GM12878 (cell line): Measurements from ENCODE around the gene USP54. TPM values are rescaled to one million over a fixed set of nuclear protein-coding genes. Genes with fewer than 3 reads are reported as not detected.
A peak's percentile ranks its signal among the peaks of the same experiment; 100 is the strongest.

ENCODE experiments used
- ATAC-seq: fragments of 200-7000 bp; cut with Tn5 transposase; 3 replicates; pipeline ENCODE4 v1.9.1; 2020; ENCODE audit warnings: mild to moderate bottlenecking, moderate library complexity
- BruUV-seq: library from RNA; stranded (reverse); fragments of 400-500 nt; replicated peaks from 2 replicates; lab custom pipeline; 2021; lab: Mats Ljungman, UMichigan
- CTCF ChIA-PET: fragments of 300-600 bp; sonication (Branson Sonifier 250); formaldehyde crosslinking; extraction: SDS; loops from one replicate; lab custom pipeline; 2021; ENCODE audit warnings: inconsistent platforms; lab: Yijun Ruan, JAX
- POLR2A ChIA-PET: fragments of 350-600 bp; formaldehyde crosslinking; extraction: SDS; loops from one replicate; lab custom pipeline; 2021; ENCODE audit warnings: inconsistent platforms; lab: Charles Lee
- RAD21 ChIA-PET: fragments of 300-600 bp; sonication (Branson Sonifier 250); formaldehyde crosslinking; loops from one replicate; lab custom pipeline; 2023; ENCODE audit warnings: antibody characterized with exemption; ENCODE audit not compliant: unreplicated experiment; lab: Charles Lee
- SMC1A ChIA-PET: fragments of 300-600 bp; sonication (Branson Sonifier 250); formaldehyde crosslinking; loops from one replicate; lab custom pipeline; 2023; ENCODE audit not compliant: unreplicated experiment, uncharacterized antibody; lab: Charles Lee
- DNase-seq: peaks from one replicate; pipeline ENCODE4 v3.0.0-alpha.2; 2011; ENCODE audit warnings: low read depth, low spot score
- FAIRE-seq: peaks from 3 replicates; lab custom pipeline; 2011; peaks lifted over from hg19 to GRCh38; lab: Jason Lieb, UNC
- H2AFZ ChIP-seq: 2 replicates; pipeline ENCODE4 v1.6.0; 2011; ENCODE audit warnings: low read depth, low read length, control low read depth; ENCODE audit not compliant: control insufficient read depth
- H3K27ac ChIP-seq: 2 replicates; pipeline ENCODE4 v1.5.1; 2011; ENCODE audit warnings: control low read depth; ENCODE audit not compliant: control insufficient read depth, insufficient read depth
- H3K27me3 ChIP-seq, 2 experiments: replicated peaks in 1 of 2; 2 replicates each; pipeline versions ENCODE4 v1.6.0 to v1.6.1; 2011; ENCODE audit warnings: low read length in 1 of 2; ENCODE audit not compliant: control insufficient read depth in 2 of 2, insufficient read depth in 2 of 2
- H3K36me3 ChIP-seq, 2 experiments: 2 replicates each; pipeline ENCODE4 v1.5.1; 2011; ENCODE audit warnings: low read length in 1 of 2; ENCODE audit not compliant: control insufficient read depth in 2 of 2, insufficient read depth in 2 of 2
- H3K4me1 ChIP-seq: 2 replicates; pipeline ENCODE4 v1.6.1; 2011; ENCODE audit warnings: mild to moderate bottlenecking, low read length, moderate library complexity, mixed read lengths; ENCODE audit not compliant: control insufficient read depth, insufficient read depth
- H3K4me2 ChIP-seq: 2 replicates; pipeline ENCODE4 v1.6.0; 2011; ENCODE audit warnings: control low read depth; ENCODE audit not compliant: control insufficient read depth, insufficient read depth
- H3K4me3 ChIP-seq: fragments of 200-600 bp; sonication (generic); 2 replicates; pipeline ENCODE4 v1.5.1; 2016
- H3K79me2 ChIP-seq: 2 replicates; pipeline ENCODE4 v1.6.0; 2011; ENCODE audit warnings: low read length; ENCODE audit not compliant: control insufficient read depth, insufficient read depth
- H3K9ac ChIP-seq: 2 replicates; pipeline ENCODE4 v1.8.0; 2011; ENCODE audit warnings: low read length, control low read depth, mixed read lengths; ENCODE audit not compliant: control insufficient read depth, insufficient read depth
- H3K9me3 ChIP-seq: replicated peaks from 3 replicates; pipeline ENCODE4 v1.5.1; 2011; ENCODE audit warnings: mild to moderate bottlenecking, low read length; ENCODE audit not compliant: control insufficient read depth, insufficient read depth
- H4K20me1 ChIP-seq: 2 replicates; pipeline ENCODE4 v1.6.0; 2011; ENCODE audit not compliant: control insufficient read depth, insufficient read depth
- IKZF2 ChIP-seq, 2 experiments: fragments of 450-650 bp; IDR thresholded peaks; 2 replicates each; pipeline ENCODE4 v1.6.1; 2017; ENCODE audit warnings: mild to moderate bottlenecking in 2 of 2, moderate library complexity in 2 of 2
- MYB ChIP-seq: fragments of 150-350 bp; IDR thresholded peaks from 2 replicates; pipeline ENCODE4 v1.6.1; 2014; ENCODE audit warnings: mild to moderate bottlenecking, low read depth, low read length, borderline replicate concordance
- SP1 ChIP-seq: IDR thresholded peaks from one replicate; pipeline ENCODE4 v1.6.1; 2011; ENCODE audit warnings: low read depth, low read length
- WGBS: methylation state at CpG from one replicate; pipeline ENCODE4 v1.1.6; 2016; ENCODE audit warnings: low lambda C conversion rate; ENCODE audit not compliant: insufficient replicate concordance, insufficient coverage; ENCODE audit errors: missing lambda C conversion rate; 5-methylcytosine and 5-hydroxymethylcytosine counted together
- in situ Hi-C: fragments of 300-500 bp; cut with MboI; formaldehyde crosslinking; loops from 9 replicates; pipeline ENCODE4 v1.14.3; 2018; ENCODE audit warnings: mixed read lengths
- intact Hi-C: fragments of 100-400 bp; cut with micrococcal nuclease; formaldehyde crosslinking; loops from one replicate; pipeline ENCODE4 v1.14.2; 2022; ENCODE audit not compliant: unreplicated experiment
- polyA plus RNA-seq, 11 experiments: library from polyadenylated mRNA; depleted of rRNA in 4 of 11; unstranded in 6 of 11; stranded (reverse) in 5 of 11; fragments of >200 nt; fragmentation: Nextera tagmentation in 4 of 11; fragmentation: Illumina TruSeq in 1 of 11; extraction: Ambion mirVana in 4 of 11; extraction: Trizol in 1 of 11; gene quantifications; 1 replicate in 1 of 11; 2 replicates in 10 of 11; pipeline versions ENCODE4 v1.2.1 to v1.2.3, GENCODE V29; 2011 to 2016; ENCODE audit warnings: inconsistent platforms in 2 of 11, missing spikeins in 2 of 11, low read depth in 1 of 11
- total RNA-seq, 4 experiments: library from RNA; depleted of rRNA in 3 of 4; stranded (reverse); fragments of >200 nt in 3 of 4; fragmentation: Illumina TruSeq in 1 of 4; extraction: Trizol in 1 of 4; gene quantifications; 2 replicates each; pipeline versions ENCODE4 v1.2.1 to v1.2.3, GENCODE V29; 2013 to 2021
- TF ChIP-seq, protein P1 (sequence below): fragments of 450-650 bp; IDR thresholded peaks from 2 replicates; pipeline ENCODE4 v1.6.1; 2016; ENCODE audit warnings: mild to moderate bottlenecking, moderate library complexity, borderline replicate concordance
- TF ChIP-seq, protein P2 (sequence below): fragments of 450-650 bp; IDR thresholded peaks from 2 replicates; pipeline ENCODE4 v1.6.1; 2014; ENCODE audit warnings: mild to moderate bottlenecking
- TF ChIP-seq, protein P3 (sequence below): fragments of 450-650 bp; IDR thresholded peaks from 2 replicates; pipeline ENCODE4 v1.6.1; 2016; ENCODE audit warnings: mild to moderate bottlenecking

USP54 gene
- total and polyA plus RNA-seq, 10 of the 15 experiments (the other 5 are each of a cell fraction or from before 2014, with no cell fraction given): 0.93 to 10.5 (median 5.5) TPM

DNA sequence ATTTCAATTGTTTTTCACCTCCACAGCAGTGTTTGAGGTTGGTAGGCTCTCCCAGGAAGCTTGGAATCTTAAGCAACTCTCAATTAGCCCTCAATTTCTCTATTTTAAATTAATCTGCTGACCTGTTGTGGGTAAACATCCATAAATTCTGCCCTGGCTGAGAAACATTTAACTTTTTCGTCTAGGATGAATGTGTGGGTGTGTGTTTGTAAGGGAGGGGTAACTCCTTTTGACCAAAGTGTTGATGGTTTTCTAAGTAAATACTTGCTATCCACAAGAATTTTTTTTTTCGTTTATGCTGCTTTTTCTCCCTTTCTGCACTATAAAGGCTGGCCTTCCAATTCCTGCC, 96.3 kb downstream of the USP54 start (continued):
- TF ChIP-seq, protein P1, sequence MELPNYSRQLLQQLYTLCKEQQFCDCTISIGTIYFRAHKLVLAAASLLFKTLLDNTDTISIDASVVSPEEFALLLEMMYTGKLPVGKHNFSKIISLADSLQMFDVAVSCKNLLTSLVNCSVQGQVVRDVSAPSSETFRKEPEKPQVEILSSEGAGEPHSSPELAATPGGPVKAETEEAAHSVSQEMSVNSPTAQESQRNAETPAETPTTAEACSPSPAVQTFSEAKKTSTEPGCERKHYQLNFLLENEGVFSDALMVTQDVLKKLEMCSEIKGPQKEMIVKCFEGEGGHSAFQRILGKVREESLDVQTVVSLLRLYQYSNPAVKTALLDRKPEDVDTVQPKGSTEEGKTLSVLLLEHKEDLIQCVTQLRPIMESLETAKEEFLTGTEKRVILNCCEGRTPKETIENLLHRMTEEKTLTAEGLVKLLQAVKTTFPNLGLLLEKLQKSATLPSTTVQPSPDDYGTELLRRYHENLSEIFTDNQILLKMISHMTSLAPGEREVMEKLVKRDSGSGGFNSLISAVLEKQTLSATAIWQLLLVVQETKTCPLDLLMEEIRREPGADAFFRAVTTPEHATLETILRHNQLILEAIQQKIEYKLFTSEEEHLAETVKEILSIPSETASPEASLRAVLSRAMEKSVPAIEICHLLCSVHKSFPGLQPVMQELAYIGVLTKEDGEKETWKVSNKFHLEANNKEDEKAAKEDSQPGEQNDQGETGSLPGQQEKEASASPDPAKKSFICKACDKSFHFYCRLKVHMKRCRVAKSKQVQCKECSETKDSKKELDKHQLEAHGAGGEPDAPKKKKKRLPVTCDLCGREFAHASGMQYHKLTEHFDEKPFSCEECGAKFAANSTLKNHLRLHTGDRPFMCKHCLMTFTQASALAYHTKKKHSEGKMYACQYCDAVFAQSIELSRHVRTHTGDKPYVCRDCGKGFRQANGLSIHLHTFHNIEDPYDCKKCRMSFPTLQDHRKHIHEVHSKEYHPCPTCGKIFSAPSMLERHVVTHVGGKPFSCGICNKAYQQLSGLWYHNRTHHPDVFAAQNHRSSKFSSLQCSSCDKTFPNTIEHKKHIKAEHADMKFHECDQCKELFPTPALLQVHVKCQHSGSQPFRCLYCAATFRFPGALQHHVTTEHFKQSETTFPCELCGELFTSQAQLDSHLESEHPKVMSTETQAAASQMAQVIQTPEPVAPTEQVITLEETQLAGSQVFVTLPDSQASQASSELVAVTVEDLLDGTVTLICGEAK: no peak
- TF ChIP-seq SP1: no peak
- no peak for TF ChIP-seq MYB
- TF ChIP-seq, all 136 proteins: peak for 0

DNA sequence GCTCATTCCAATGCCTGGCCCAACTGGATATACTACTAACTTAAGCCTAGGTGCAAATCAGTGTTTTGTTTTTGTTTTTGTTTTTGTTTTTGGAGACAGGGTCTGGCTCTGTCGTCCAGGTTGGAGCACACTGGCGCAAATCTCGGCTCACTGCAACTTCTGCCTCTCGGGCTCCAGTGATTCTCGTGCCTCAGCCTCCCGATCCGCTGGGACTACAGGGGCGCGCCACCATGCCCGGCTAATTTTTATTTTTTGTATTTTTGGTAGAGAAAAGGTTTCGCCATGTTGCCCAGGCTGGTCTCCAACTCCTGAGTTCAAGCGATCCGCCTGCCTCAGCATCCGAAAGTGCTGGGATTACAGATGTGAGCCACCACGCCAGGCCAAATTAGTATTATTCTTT, 96.9 kb downstream of the USP54 start:
- Histone ChIP-seq H3K27me3 (no peaks in the 10 kb centered on the region), H3K27ac (no peak overlapping the region), H2AFZ (no peak overlapping the region), H4K20me1 (no peaks in the 10 kb centered on the region), H3K9ac (no peak overlapping the region), H3K4me2 (peak overlapping the region; percentile 79), H3K79me2 (peaks cover 48% of the 10 kb centered on the region), H3K4me3 (peak overlapping the region; percentile 55), H3K9me3 (no peaks in the 10 kb centered on the region), H3K4me1 (peaks cover 6% of the 10 kb centered on the region), H3K36me3 (no peaks in the 10 kb centered on the region)
- no TSS peak for BruUV-seq
- ChIA-PET POLR2A (interaction anchor here (0.5 to 0.9 kb wide), 2 partner anchors 247 to 300 kb away, joined by 3 to 6 read pairs; partner anchors contain the start of gene DNAJC9), RAD21 (interaction anchor here (0.6 to 1.5 kb wide), 4 partner anchors 37 to 114 kb away, joined by 3 to 4 read pairs (median 4); partner anchors contain the start of gene USP54), CTCF (interaction anchor here (1.1 kb wide), 1 partner anchor 149 kb away, joined by 4 read pairs; no protein-coding TSS in a partner anchor), SMC1A (interaction anchor here (0.9 to 1.4 kb wide), 4 partner anchors 12 to 249 kb away, joined by 3 to 5 read pairs (median 4); no protein-coding TSS in a partner anchor)
- 90% methylated on average over 15 of the region's 15 CpGs for WGBS
- TF ChIP-seq, protein P2, sequence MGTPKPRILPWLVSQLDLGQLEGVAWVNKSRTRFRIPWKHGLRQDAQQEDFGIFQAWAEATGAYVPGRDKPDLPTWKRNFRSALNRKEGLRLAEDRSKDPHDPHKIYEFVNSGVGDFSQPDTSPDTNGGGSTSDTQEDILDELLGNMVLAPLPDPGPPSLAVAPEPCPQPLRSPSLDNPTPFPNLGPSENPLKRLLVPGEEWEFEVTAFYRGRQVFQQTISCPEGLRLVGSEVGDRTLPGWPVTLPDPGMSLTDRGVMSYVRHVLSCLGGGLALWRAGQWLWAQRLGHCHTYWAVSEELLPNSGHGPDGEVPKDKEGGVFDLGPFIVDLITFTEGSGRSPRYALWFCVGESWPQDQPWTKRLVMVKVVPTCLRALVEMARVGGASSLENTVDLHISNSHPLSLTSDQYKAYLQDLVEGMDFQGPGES: no peak
- 0 out of 4 replicates have a peak, but pooled peaks of 1 of the 2 experiments have one; percentile 13 for TF ChIP-seq IKZF2 (IDR thresholded peaks at IDR 0.05)
- TF ChIP-seq, protein P3, sequence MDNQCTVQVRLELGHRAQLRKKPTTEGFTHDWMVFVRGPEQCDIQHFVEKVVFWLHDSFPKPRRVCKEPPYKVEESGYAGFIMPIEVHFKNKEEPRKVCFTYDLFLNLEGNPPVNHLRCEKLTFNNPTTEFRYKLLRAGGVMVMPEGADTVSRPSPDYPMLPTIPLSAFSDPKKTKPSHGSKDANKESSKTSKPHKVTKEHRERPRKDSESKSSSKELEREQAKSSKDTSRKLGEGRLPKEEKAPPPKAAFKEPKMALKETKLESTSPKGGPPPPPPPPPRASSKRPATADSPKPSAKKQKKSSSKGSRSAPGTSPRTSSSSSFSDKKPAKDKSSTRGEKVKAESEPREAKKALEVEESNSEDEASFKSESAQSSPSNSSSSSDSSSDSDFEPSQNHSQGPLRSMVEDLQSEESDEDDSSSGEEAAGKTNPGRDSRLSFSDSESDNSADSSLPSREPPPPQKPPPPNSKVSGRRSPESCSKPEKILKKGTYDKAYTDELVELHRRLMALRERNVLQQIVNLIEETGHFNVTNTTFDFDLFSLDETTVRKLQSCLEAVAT: peak; percentile 96
- in situ Hi-C loops (no loop called here), intact Hi-C loops (no loop called here)
- ATAC-seq (no peak), FAIRE-seq (no peak), DNase-seq (no peak)
